ENCODE data around the gene TTC23L.

DNA sequence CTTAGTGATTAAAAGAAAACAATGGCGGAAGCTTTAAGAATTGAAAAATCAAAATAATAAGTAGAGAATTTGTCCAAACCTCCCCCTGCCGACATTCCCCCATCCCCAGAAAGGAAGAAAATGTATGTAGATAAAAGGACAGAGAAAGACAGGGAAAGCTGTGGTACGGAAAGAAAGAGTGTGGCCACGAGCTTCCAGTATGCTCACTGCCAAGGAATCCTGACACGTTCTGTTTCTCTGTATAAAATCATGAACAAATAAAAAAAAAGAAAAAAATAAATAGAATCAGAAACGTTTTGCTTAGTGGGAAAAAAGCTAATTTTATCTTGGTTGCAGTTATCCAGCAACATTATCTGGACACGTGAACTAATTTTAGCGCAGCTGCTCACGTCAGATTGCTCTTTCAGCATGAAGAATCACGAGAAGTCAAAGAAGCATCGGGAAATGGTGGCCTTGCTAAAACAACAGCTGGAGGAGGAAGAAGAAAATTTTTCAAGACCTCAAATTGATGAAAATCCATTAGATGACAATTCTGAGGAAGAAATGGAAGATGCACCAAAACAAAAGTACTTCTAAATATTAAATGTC, 105.6 kb downstream of the TTC23L start:
- TF ChIP-seq, protein P1, sequence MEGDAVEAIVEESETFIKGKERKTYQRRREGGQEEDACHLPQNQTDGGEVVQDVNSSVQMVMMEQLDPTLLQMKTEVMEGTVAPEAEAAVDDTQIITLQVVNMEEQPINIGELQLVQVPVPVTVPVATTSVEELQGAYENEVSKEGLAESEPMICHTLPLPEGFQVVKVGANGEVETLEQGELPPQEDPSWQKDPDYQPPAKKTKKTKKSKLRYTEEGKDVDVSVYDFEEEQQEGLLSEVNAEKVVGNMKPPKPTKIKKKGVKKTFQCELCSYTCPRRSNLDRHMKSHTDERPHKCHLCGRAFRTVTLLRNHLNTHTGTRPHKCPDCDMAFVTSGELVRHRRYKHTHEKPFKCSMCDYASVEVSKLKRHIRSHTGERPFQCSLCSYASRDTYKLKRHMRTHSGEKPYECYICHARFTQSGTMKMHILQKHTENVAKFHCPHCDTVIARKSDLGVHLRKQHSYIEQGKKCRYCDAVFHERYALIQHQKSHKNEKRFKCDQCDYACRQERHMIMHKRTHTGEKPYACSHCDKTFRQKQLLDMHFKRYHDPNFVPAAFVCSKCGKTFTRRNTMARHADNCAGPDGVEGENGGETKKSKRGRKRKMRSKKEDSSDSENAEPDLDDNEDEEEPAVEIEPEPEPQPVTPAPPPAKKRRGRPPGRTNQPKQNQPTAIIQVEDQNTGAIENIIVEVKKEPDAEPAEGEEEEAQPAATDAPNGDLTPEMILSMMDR (conservative IDR thresholded peaks at IDR 0.05): no peak
- no peak for TF ChIP-seq ZFX (IDR thresholded peaks at IDR 0.05)
